AG09309 (cell line): ENCODE data around the gene ASPDH.

Experiments used
- DNase-seq: peaks from one replicate; pipeline ENCODE4 v3.0.0-alpha.2; 2010; ENCODE audit warnings: low read depth
- H3K4me3 ChIP-seq: 2 replicates; pipeline ENCODE4 v1.5.1; 2011; ENCODE audit warnings: mild to moderate bottlenecking, low read depth, low read length, moderate library complexity; ENCODE audit not compliant: control insufficient read depth
- CTCF ChIP-seq: IDR thresholded peaks from 2 replicates; pipeline ENCODE4 v1.5.1; 2011; ENCODE audit warnings: mild to moderate bottlenecking, low read depth, low read length, inconsistent platforms; ENCODE audit not compliant: insufficient read depth, control insufficient read depth; ENCODE audit errors: missing control alignments

The ASPDH gene

GRCh38 chr19:50515168-50515561 lies 1.5 kb upstream of the ASPDH start:
- TF ChIP-seq CTCF: no peak
- no peak overlapping the region for H3K4me3 ChIP-seq
- no peak for DNase-seq

GRCh38 chr19:50514346-50515167 lies 844 bp upstream of the ASPDH start:
- no peak for TF ChIP-seq CTCF
- no peak for DNase-seq
- no peak overlapping the region for H3K4me3 ChIP-seq

- H3K4me3 ChIP-seq: no peak overlapping the region
- no peak for TF ChIP-seq CTCF
- DNase-seq: no peak
Observed at GRCh38 chr19:50512999-50513745, 541 bp downstream of the ASPDH start.

- TF ChIP-seq CTCF: no peak
- DNase-seq: no peak
- H3K4me3 ChIP-seq: no peak overlapping the region
Observed at GRCh38 chr19:50512112-50512998, 1.4 kb downstream of the ASPDH start.

GRCh38 chr19:50511069-50511822 lies 2.5 kb downstream of the ASPDH start, which contains the start of gene JOSD2:
Gene JOSD2 (minus strand): TSS chr19:50511191. CDS start chr19:50510431, 760 bp downstream.
- DNase-seq: peak; percentile 94
- peak within 1 kb of the TSS; percentile 70 for H3K4me3 ChIP-seq
- TF ChIP-seq CTCF: no peak
